ENCODE results near the gene MAPK6.

DNA sequence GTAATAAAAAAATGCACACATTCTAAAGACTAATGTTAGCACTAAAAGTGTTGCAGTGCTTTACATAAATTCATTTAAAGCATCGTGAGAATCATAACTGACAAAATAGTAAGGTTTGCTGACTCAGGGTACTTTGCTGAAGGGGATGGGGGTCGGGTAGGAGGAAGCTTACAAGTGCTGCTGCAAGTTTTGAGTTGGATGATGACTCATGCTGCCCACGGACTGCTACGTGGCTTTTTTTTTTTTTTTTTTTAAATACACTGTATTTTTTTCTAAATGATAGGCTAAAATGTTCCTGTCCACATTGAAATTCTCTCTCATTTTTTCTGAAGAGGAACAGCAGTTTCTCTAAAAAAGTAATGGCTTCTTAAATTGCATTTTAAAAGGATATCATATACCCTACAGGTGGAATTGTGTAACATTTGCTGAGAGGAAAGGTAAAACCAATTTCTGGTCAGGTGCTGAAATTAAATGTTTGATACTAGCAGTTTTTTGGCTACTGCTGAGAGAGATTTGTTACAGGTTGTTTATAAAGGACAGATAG is 2.2 kb downstream of the MAPK6 start:
- TF ChIP-seq MAX (CRISPR knock-in tag; IDR thresholded peaks at IDR 0.05), result no peak
- TF ChIP-seq CREB1 (CRISPR knock-in tag; IDR thresholded peaks at IDR 0.05), result no peak
- TF ChIP-seq NR2C2 (CRISPR knock-in tag; IDR thresholded peaks at IDR 0.05), result no peak

Data from WTC11 (cell line).